Calu3 (cell line): ENCODE measurements around the gene SPDYC. TPM values are rescaled to one million over a fixed set of nuclear protein-coding genes. Genes with fewer than 3 reads are reported as not detected.

Experiments
- BruUV-seq: library from RNA; stranded (reverse); fragments of 400-500 nt; replicated peaks from 2 replicates; lab custom pipeline; 2021; lab: Mats Ljungman, UMichigan
- CTCF ChIA-PET: fragments of 300-600 bp; sonication (Branson Sonifier 250); formaldehyde crosslinking; loops from one replicate; lab custom pipeline; 2022; ENCODE audit warnings: antibody characterized with exemption; lab: Charles Lee
- DNase-seq: peaks from one replicate; pipeline ENCODE4 v3.0.0; 2022
- H3K27ac Mint-ChIP-seq: one replicate; pipeline ENCODE4 v1.8.0; 2022; ENCODE audit warnings: mixed read lengths; ENCODE audit not compliant: unreplicated experiment
- H3K27me3 Mint-ChIP-seq: one replicate; pipeline ENCODE4 v1.8.0; 2022; ENCODE audit warnings: mixed read lengths; ENCODE audit not compliant: unreplicated experiment
- H3K36me3 Mint-ChIP-seq: one replicate; pipeline ENCODE4 v1.8.0; 2022; ENCODE audit warnings: mild to moderate bottlenecking, moderate library complexity, mixed read lengths; ENCODE audit not compliant: insufficient read depth, unreplicated experiment
- H3K4me1 Mint-ChIP-seq: one replicate; pipeline ENCODE4 v1.8.0; 2022; ENCODE audit warnings: mild to moderate bottlenecking, low read depth, mixed read lengths; ENCODE audit not compliant: unreplicated experiment
- H3K4me3 Mint-ChIP-seq: one replicate; pipeline ENCODE4 v1.8.0; 2022; ENCODE audit warnings: mild to moderate bottlenecking, low read depth, moderate library complexity, mixed read lengths; ENCODE audit not compliant: unreplicated experiment
- H3K9me3 Mint-ChIP-seq: one replicate; pipeline ENCODE4 v1.8.0; 2022; ENCODE audit warnings: low read depth, mixed read lengths; ENCODE audit not compliant: unreplicated experiment
- intact Hi-C: fragments of 100-400 bp; cut with micrococcal nuclease; formaldehyde crosslinking; loops from one replicate; pipeline ENCODE4 v1.10.0; 2022; ENCODE audit not compliant: unreplicated experiment
- total RNA-seq: library from RNA; stranded (reverse); gene quantifications from 2 replicates; pipeline ENCODE4 v1.2.3, GENCODE V29; 2022
- TF ChIP-seq, protein P1 (sequence below): fragments of 200-600 bp; IDR thresholded peaks from one replicate; pipeline ENCODE4 v1.8.0; 2022; ENCODE audit warnings: antibody characterized with exemption; ENCODE audit not compliant: unreplicated experiment

Gene SPDYC
- total RNA-seq, 1 experiment from 2014 or later: not detected

DNA sequence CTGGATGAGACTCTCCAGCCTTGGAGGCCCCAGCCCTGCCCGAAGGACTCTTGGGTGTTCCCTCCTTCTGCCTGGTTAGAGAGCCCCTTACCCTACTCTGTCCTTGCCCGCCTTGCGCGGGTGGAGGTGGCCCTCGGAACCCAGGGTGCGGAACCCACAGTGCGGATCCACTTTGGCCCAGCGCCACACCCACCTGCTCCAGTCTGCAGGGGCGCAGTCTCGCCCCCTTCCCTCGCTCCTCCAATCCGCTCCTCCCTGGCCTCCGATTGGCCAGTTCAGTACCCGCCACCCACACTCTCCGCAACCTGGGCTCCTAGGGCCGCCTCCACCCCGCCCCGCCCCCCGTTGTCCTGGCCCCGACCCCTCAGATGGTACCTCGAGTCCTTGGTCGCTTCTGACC is 14.1 kb downstream of the SPDYC start:
- Mint-ChIP-seq H3K9me3 (no peaks in the 10 kb centered on the region), H3K4me1 (peaks cover 19% of the 10 kb centered on the region), H3K27ac (peak overlapping the region; percentile 77), H3K27me3 (no peaks in the 10 kb centered on the region), H3K4me3 (peak overlapping the region; percentile 89), H3K36me3 (peaks cover 75% of the 10 kb centered on the region)
- BruUV-seq: no TSS peak
- intact Hi-C loops: loop anchor here (5.0 kb wide), 2 partner anchors 47 to 72 kb away; partner anchors contain the start of gene TM7SF2
- no peak for DNase-seq
- CTCF ChIA-PET: no interaction called here
- TF ChIP-seq, protein P1, sequence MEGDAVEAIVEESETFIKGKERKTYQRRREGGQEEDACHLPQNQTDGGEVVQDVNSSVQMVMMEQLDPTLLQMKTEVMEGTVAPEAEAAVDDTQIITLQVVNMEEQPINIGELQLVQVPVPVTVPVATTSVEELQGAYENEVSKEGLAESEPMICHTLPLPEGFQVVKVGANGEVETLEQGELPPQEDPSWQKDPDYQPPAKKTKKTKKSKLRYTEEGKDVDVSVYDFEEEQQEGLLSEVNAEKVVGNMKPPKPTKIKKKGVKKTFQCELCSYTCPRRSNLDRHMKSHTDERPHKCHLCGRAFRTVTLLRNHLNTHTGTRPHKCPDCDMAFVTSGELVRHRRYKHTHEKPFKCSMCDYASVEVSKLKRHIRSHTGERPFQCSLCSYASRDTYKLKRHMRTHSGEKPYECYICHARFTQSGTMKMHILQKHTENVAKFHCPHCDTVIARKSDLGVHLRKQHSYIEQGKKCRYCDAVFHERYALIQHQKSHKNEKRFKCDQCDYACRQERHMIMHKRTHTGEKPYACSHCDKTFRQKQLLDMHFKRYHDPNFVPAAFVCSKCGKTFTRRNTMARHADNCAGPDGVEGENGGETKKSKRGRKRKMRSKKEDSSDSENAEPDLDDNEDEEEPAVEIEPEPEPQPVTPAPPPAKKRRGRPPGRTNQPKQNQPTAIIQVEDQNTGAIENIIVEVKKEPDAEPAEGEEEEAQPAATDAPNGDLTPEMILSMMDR: no peak

DNA sequence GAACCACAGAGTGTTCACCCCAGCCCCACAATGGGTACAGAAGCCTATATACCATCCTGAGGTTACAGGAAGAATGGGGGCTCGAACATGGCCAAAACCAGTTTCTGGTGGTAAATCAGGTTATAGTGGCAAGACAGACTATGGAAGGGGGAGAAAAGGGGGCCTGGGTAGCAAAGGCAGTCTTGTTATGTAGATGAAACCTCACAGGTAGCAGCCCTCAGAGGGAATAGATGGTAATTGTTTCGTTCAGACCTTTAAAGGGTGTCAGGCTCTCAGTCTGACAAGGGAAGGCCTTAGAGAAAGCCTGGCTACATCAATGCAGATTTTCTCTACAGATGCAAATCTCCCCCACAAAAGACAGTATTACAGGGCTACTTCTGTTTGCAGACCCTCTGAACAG is 15.1 kb downstream of the SPDYC start:
- Mint-ChIP-seq H3K9me3 (no peaks in the 10 kb centered on the region), H3K27me3 (no peaks in the 10 kb centered on the region), H3K36me3 (peaks cover 84% of the 10 kb centered on the region), H3K4me3 (no peak overlapping the region), H3K27ac (no peak overlapping the region), H3K4me1 (peaks cover 19% of the 10 kb centered on the region)
- CTCF ChIA-PET: no interaction called here
- TF ChIP-seq, protein P1: no peak
- intact Hi-C loops: no loop called here
- no peak for DNase-seq
- no TSS peak for BruUV-seq

DNA sequence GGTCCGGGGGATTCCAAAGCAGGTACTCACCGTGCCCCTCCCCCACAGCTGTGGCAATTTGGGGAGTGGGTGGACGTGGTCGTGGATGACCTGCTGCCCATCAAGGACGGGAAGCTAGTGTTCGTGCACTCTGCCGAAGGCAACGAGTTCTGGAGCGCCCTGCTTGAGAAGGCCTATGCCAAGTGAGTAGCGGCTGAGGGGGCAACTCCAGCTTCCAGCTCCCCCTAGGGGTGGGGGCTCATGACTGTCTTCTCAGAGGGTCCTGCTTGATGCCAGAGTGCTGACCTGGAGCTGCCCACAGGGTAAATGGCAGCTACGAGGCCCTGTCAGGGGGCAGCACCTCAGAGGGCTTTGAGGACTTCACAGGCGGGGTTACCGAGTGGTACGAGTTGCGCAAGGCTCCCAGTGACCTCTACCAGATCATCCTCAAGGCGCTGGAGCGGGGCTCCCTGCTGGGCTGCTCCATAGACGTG is 15.9 kb downstream of the SPDYC start:
- Mint-ChIP-seq H3K36me3 (peaks cover 84% of the 10 kb centered on the region), H3K4me1 (peaks cover 19% of the 10 kb centered on the region), H3K27ac (no peak overlapping the region), H3K4me3 (no peak overlapping the region), H3K27me3 (no peaks in the 10 kb centered on the region), H3K9me3 (no peaks in the 10 kb centered on the region)
- intact Hi-C loops: no loop called here
- no TSS peak for BruUV-seq
- DNase-seq: no peak
- CTCF ChIA-PET: no interaction called here
- TF ChIP-seq, protein P1: peak; percentile 20

GRCh38 chr11:65186701-65187100 is 16.7 kb downstream of the SPDYC start:
- no TSS peak for BruUV-seq
- TF ChIP-seq, protein P1: no peak
- CTCF ChIA-PET: no interaction called here
- H3K4me1 Mint-ChIP-seq: peaks cover 19% of the 10 kb centered on the region
- no peaks in the 10 kb centered on the region for H3K9me3 Mint-ChIP-seq
- DNase-seq: no peak
- no peak overlapping the region for H3K4me3 Mint-ChIP-seq
- H3K36me3 Mint-ChIP-seq: peaks cover 80% of the 10 kb centered on the region
- H3K27me3 Mint-ChIP-seq: no peaks in the 10 kb centered on the region
- H3K27ac Mint-ChIP-seq: no peak overlapping the region
- intact Hi-C loops: no loop called here
